KG1 (cell line): ENCODE measurements around the gene SART1.
A peak's percentile ranks its signal among the peaks of the same experiment; 100 is the strongest.

ENCODE experiments used
- DNase-seq: peaks from one replicate; lab custom pipeline; 2025; lab: John Stamatoyannopoulos, UW

Gene SART1

GRCh38 chr11:65961267-65962140 lies at the start of gene SART1:
Gene SART1, plus strand, starts transcription at chr11:65961734. Its CDS starts 47 bp downstream, at chr11:65961781.
- DNase-seq: peak; percentile 99

DNA sequence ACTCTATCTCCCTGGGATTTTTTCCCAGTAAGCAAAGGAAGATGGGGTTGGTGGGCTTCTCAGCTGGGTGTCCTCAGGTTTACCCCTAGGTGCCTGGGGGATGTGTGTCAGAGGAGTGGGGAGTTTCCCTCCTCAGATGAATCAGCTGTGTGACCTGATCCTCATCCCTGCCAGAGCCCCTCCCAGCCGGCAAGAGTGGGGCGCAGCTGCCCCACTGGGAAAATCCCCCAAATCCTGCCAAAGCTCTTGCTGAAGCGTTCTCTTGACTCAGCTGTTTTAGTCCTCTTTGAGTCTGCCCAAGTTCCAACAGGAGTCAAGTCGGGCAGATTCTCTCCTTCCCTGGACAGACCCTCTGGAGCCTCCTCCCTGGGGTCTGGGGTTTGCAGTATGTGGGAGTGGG lies 48.7 kb upstream of the SART1 start:
- no peak for DNase-seq

- no peak for DNase-seq
Observed at GRCh38 chr11:65915101-65915820, 46.3 kb upstream of the SART1 start.

DNA sequence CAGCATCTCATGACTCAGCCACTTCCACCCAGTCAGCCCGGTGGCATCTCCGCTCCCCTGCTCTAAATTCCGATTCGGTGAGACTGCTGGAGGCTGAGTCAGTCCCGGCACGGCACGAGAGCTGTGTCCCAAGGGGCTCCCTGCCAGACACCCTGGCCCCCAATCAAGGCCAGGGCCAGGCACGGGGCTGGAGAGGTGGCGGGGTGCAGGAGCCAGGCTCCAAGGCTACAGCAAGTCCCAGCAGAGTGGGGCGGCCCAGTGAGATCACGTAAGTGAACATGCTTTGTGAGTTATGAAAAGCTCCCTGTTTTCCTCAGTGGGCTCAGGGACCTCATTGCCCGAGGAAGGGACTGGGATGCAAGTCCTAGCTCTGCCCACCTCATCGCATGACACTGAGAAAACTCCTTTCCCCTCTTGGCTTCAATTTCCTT lies 45.7 kb upstream of the SART1 start:
- DNase-seq: no peak

DNA sequence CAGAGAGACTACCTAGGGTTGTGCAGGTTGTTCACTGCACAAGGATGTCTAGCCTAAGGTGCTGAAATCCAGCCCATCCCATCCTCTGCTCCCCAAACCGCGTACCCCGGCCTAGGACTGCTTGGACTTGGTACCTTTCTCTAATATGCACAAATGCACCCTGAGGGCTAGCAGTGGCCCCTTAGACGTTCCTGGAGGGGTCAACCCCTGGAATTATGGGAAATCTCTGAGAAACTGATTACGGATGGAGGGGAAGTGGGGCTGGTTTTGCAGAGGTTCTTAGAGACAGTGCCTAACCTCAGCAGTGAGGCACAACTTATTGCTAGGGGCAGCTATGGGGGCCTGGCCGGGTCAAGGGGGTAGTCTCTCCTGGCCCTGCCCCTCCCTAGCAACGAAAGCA lies 45.1 kb upstream of the SART1 start:
- no peak for DNase-seq

- no peak for DNase-seq
Observed at GRCh38 chr11:65917077-65917433, 44.5 kb upstream of the SART1 start.

DNA sequence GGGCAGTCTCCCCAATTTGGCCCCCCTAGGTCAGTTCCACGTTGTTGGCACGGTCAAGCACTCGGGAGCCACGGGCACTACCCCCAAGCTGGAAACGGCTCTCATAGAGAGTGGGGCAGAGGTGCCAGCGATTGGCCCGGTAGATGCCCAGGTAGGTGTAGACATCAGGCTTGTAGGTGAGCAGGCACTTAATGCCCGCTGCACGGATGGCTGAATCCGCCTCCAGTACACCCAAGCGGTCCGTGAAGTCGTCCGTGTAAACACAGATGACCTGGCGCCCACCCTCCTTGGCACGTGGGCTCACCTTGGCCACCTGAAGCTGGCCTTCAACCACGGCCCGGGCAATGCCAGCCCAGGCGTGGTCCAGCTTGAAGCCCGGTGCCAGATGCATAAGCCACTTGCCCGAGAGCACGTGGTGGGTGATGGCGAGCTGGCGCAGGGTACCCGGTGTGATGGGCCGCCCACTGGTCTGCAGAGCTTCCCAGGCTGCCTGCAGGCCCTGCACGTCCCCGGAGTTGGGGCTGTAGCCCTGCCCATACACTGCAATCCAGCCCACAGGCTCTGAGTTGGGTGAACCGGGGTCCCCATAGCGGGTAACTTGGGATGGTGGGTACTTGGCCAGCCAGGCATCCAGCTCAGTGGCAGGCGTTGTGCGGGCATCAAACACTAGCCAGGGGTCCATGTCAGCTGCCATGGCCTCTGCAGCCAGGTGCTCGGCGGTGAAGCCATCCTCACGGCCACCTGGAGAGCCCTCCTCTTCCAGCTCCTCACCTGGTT lies 43.9 kb upstream of the SART1 start:
- no peak for DNase-seq

DNA sequence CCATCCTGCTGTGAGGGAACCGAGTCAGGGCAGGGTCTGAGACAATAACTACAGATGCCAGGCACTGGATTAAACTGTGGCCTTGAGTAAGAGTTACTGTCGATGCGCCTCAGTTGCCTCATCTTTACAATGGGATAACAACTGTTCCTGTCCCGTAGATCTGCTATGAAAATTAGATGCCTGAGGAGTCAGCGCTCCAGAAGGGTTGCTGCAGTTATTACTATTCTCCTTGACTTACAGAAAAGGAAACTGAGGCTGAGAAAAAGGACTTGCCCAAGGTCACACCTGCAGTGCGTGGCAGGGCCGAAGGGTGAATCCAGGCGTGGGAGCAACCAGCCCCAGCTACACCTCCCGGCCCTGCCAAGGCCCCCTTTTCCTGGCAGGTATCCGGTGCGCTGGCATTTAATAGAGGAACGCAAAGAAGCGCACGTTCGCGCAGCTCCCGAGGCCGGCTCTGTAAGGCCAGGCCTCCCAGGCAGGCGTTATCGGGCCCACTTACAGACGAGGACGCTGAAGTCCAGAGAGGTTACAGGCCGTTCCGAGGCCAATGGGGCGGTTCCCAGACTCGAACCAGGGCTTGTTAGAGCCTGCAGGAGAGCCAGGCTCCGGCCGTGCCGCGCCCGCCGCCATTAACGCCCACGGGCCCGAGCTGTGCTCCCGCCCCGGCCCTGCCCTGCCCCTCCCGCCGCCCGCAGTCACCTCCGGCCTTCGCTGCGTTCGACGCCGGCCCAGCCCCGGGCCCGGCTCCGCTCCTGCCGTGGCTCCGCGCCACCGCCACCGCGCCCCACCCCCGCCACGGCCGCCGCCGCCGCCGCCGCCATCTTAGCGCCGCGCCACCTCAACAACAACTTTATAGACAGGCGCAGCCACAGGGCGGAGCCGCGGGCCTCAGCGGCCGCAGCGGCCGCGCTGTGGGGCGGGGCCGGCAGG lies 43.1 kb upstream of the SART1 start, which contains the start of gene C11orf68:
C11orf68 (minus strand) TSS at position 852 of the 930 bp plus-strand sequence; CDS start at position 821, 31 bp downstream.
- DNase-seq: no peak

GRCh38 chr11:65919141-65919572 lies 42.4 kb upstream of the SART1 start, which contains the start of gene DRAP1:
Gene DRAP1, plus strand, starts transcription at chr11:65919426. Its CDS starts 76 bp downstream, at chr11:65919502.
- peak; percentile 96 for DNase-seq

GRCh38 chr11:65919573-65920371 lies 41.8 kb upstream of the SART1 start:
- DNase-seq: peak; percentile 76

DNA sequence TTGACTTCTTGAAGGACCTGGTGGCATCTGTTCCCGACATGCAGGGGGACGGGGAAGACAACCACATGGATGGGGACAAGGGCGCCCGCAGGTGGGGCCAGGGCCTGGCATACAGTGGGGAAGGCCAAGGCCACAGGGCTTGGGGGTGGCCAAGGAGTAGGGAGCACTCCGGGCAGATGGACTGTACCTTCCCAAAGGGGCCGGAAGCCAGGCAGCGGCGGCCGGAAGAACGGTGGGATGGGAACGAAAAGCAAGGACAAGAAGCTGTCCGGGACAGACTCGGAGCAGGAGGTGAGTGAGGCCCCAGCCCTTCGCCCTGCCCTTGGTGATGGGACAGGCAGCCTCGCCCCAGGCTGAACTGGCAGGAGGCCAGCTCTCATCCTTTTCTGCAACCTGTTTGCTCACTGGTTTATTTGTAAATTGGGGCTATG lies 41.1 kb upstream of the SART1 start:
- no peak for DNase-seq

- no peak for DNase-seq
Observed at GRCh38 chr11:65921033-65921555, 40.4 kb upstream of the SART1 start.

DNA sequence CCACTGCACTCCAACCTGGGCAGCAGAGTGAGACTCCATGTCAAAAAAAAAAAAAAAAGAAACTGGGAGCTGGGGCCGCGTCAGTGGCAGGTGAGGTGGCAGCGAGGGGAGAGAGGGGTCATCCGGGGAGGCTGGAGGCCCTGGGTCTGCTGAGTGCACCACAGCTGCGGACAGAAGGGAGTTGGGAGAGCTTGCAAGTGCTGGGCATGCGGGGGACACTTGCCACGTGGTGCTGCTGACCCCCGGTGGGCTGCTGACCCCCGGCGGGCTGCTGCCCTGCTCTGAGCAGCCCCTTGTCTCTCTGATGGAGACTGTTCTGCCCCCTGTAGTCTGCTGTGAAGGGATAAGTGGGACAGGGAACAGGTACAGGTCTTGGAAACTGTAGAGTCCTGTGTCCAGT lies 39.7 kb upstream of the SART1 start:
- DNase-seq: no peak

- no peak for DNase-seq
Observed at GRCh38 chr11:65922565-65922964, 39.0 kb upstream of the SART1 start.

DNA sequence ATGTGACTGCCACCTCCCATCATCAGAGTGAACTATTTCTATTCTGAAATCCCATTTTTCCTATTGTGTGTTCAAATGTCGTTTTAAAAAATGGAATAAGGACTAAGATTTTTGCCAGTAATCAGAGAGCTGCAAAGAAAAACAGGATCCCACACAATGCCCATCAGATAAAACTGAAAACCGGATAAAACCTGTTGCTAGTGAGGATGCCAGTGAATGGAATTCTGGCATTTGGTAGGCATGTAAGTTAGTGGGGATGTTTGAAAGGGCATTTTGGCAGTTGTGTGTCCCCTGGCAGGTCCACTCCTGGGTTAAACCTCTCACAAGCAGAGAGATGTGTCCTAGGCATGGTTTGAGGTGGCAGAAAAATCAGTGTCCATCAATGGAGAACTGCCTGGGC lies 36.1 kb upstream of the SART1 start:
- no peak for DNase-seq

GRCh38 chr11:65927904-65928397 lies 33.6 kb upstream of the SART1 start:
- peak; percentile 87 for DNase-seq

- DNase-seq: peak; percentile 40
Observed at GRCh38 chr11:65928667-65929066, 32.9 kb upstream of the SART1 start.

DNA sequence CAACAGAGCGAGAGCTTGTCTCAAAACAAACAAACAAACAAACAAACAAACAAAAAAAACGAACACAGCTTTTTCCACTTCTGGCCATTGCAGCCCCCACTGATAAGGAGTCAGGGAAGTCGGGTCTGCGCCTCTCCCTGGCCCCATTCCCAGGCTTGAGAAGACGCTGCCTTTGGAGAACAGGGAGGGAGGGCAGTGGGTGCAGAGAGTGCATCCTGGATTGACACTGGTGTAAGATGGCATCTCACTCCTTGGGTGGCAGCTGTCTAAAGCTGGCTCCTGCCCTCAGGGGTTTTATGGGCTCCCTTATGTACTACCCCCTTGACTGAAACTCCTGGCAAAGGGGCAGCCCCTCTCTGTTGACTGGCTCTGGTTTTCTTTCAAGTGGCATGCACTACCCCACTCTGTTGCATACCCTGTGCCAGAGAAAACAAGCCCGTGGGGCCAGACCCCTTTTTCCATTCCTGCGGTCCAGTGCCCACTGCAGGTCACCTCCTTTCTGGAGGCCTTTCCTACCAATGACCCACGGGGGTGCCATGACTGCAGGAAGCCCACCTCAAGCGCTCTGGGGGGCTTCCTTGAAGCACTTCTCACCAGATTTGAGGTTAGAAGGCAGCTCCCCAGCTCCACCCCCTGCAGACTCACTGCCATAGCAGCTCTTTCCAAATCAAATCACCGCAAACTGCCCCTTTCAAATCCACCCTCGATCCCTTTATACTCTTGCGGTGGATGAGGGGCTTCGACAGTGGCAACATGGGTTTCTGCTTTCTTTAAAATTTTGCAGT lies 29.6 kb upstream of the SART1 start:
- DNase-seq: no peak

DNA sequence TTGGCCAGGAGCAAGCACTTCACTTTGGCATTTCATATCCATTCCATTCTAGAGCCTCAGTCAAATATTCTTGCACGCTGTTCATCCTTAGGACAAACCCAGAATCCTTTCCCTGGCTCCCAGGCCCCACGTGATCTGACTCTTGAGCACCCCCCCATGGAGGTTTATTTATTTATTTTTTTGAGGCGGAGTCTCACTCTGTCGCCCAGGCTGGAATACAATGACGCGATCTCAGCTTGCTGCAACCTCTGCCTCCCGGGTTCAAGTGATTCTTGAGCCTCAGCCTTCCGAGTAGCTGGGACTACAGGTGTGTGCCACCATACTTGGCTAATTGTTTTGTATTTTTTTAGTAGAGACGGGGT lies 29.0 kb upstream of the SART1 start:
- DNase-seq: no peak
